Superior temporal gyrus (tissue), 1 donor: ENCODE data around the gene NDUFS8.
A peak's percentile ranks its signal among the peaks of the same experiment; 100 is the strongest.

ENCODE experiments used
- DNase-seq: peaks from one replicate; pipeline ENCODE4 v3.0.0-alpha.2; 2016; ENCODE audit errors: extremely low spot score

Gene NDUFS8

GRCh38 chr11:68002938-68003845, 27.3 kb upstream of the NDUFS8 start:
- no peak for DNase-seq

- no peak for DNase-seq
Observed at GRCh38 chr11:68003846-68004550, 26.5 kb upstream of the NDUFS8 start, which contains the start of gene UNC93B1. UNC93B1 (minus strand) TSS chr11:68004097; CDS start chr11:68004043, 54 bp downstream.

GRCh38 chr11:68004551-68005335, 25.7 kb upstream of the NDUFS8 start:
- DNase-seq = no peak

- DNase-seq = no peak
Observed at GRCh38 chr11:68006606-68007166, 23.8 kb upstream of the NDUFS8 start.

- DNase-seq = no peak
Observed at GRCh38 chr11:68007498-68008380, 22.7 kb upstream of the NDUFS8 start.

GRCh38 chr11:68008381-68009337, 21.8 kb upstream of the NDUFS8 start:
- no peak for DNase-seq

- DNase-seq = no peak
Observed at GRCh38 chr11:68009391-68010089, 20.9 kb upstream of the NDUFS8 start.

GRCh38 chr11:68010090-68011041, 20.1 kb upstream of the NDUFS8 start, which contains the start of gene ALDH3B1:
ALDH3B1 (plus strand) TSS chr11:68010327; CDS start chr11:68015298, 4,971 bp downstream.
- DNase-seq = peak; percentile 48

- no peak for DNase-seq
Observed at GRCh38 chr11:68011051-68011943, 19.2 kb upstream of the NDUFS8 start.

GRCh38 chr11:68012044-68012842, 18.2 kb upstream of the NDUFS8 start:
- DNase-seq = no peak

- DNase-seq = no peak
Observed at GRCh38 chr11:68012843-68013610, 17.5 kb upstream of the NDUFS8 start.

- no peak for DNase-seq
Observed at GRCh38 chr11:68013611-68014156, 16.8 kb upstream of the NDUFS8 start.

- DNase-seq = no peak
Observed at GRCh38 chr11:68014157-68014946, 16.1 kb upstream of the NDUFS8 start.

- no peak for DNase-seq
Observed at GRCh38 chr11:68014947-68015447, 15.5 kb upstream of the NDUFS8 start.
